Neural cell (in vitro differentiated cells): ENCODE measurements around the gene TEAD4. TPM values are rescaled to one million over a fixed set of nuclear protein-coding genes. Genes with fewer than 3 reads are reported as not detected.

Experiments used
- H2AFZ ChIP-seq: fragments of 200-600, 300-800 bp; sonication (generic), shearing (Covaris generic); 2 replicates; pipeline ENCODE4 v1.6.0; 2014; ENCODE audit warnings: low read depth, mild to moderate bottlenecking, antibody characterized with exemption, low read length, moderate library complexity
- H3F3A ChIP-seq: fragments of 200-600 bp; shearing (Covaris generic); 2 replicates; pipeline ENCODE4 v1.6.1; 2016; ENCODE audit warnings: mild to moderate bottlenecking, moderate library complexity, mixed read lengths, antibody characterized with exemption, low read length; ENCODE audit not compliant: insufficient read depth, poor library complexity, severe bottlenecking
- H3K27ac ChIP-seq: fragments of 200-600, 300-800 bp; sonication (generic), shearing (Covaris generic); 2 replicates; pipeline ENCODE4 v1.5.1; 2014; ENCODE audit warnings: mild to moderate bottlenecking, low read length, moderate library complexity
- H3K27me3 ChIP-seq: fragments of 300-800, 200-600 bp; sonication (generic), shearing (Covaris generic); 2 replicates; pipeline ENCODE4 v1.6.0; 2014; ENCODE audit warnings: mild to moderate bottlenecking, low read depth, low read length, moderate library complexity; ENCODE audit not compliant: insufficient read depth
- H3K36me3 ChIP-seq: fragments of 300-800, 200-600 bp; sonication (generic), shearing (Covaris generic); 2 replicates; pipeline ENCODE4 v1.5.1; 2014; ENCODE audit warnings: mild to moderate bottlenecking, antibody characterized with exemption, low read length, moderate library complexity; ENCODE audit not compliant: insufficient read depth
- H3K4me2 ChIP-seq: fragments of 300-800, 200-600 bp; sonication (generic), shearing (Covaris generic); 2 replicates; pipeline ENCODE4 v1.6.0; 2014; ENCODE audit warnings: mild to moderate bottlenecking, low read length
- H3K4me3 ChIP-seq: fragments of 300-800, 200-600 bp; sonication (generic), shearing (Covaris generic); 2 replicates; pipeline ENCODE4 v1.5.1; 2014; ENCODE audit warnings: mild to moderate bottlenecking, low read length, moderate library complexity
- H3K79me2 ChIP-seq: fragments of 200-600 bp; shearing (Covaris generic); replicated peaks from 2 replicates; pipeline ENCODE4 v1.6.0; 2014; ENCODE audit warnings: mild to moderate bottlenecking, low read length, moderate library complexity; ENCODE audit not compliant: insufficient read depth
- H3K9ac ChIP-seq: fragments of 300-800, 200-600 bp; sonication (generic), shearing (Covaris generic); 2 replicates; pipeline ENCODE4 v1.6.1; 2016; ENCODE audit warnings: mild to moderate bottlenecking, low read length, mixed read lengths
- H3K9me2 ChIP-seq: fragments of 200-600 bp; shearing (Covaris generic); 2 replicates; pipeline ENCODE4 v1.6.1; 2016; ENCODE audit warnings: mild to moderate bottlenecking, low read length, mixed read lengths; ENCODE audit not compliant: insufficient read depth
- H3K9me3 ChIP-seq: fragments of 200-600, 300-800 bp; sonication (generic), shearing (Covaris generic); 2 replicates; pipeline ENCODE4 v1.6.1; 2016; ENCODE audit warnings: mild to moderate bottlenecking, mixed run types, low read length, moderate library complexity, mixed read lengths
- H4K20me1 ChIP-seq: fragments of 200-600 bp; shearing (Covaris generic); 2 replicates; pipeline ENCODE4 v1.6.1; 2016; ENCODE audit warnings: mild to moderate bottlenecking, mixed run types; ENCODE audit not compliant: insufficient read depth
- EP300 ChIP-seq: fragments of 450-650 bp; conservative IDR thresholded peaks from 2 replicates; pipeline ENCODE4 v1.6.1; 2014; ENCODE audit warnings: antibody characterized with exemption, mild to moderate bottlenecking, moderate library complexity; ENCODE audit not compliant: poor library complexity, severe bottlenecking
- EZH2 ChIP-seq: fragments of 200-600, 300-800 bp; shearing (Covaris generic), sonication (generic); IDR thresholded peaks from 2 replicates; pipeline ENCODE4 v1.6.1; 2014; ENCODE audit warnings: antibody characterized with exemption, low read length, borderline replicate concordance, mild to moderate bottlenecking; ENCODE audit not compliant: insufficient read depth, poor library complexity, severe bottlenecking
- MXI1 ChIP-seq: fragments of 450-650 bp; conservative IDR thresholded peaks from 2 replicates; pipeline ENCODE4 v1.6.1; 2014; ENCODE audit warnings: antibody characterized with exemption, mild to moderate bottlenecking; ENCODE audit not compliant: poor library complexity, severe bottlenecking
- POLR2AphosphoS5 ChIP-seq: IDR thresholded peaks from 2 replicates; pipeline ENCODE4 v1.6.1; 2012
- RAD21 ChIP-seq: fragments of 450-650 bp; conservative IDR thresholded peaks from 2 replicates; pipeline ENCODE4 v1.6.1; 2014; ENCODE audit warnings: antibody characterized with exemption, mild to moderate bottlenecking, moderate library complexity
- SMC3 ChIP-seq: fragments of 450-650 bp; conservative IDR thresholded peaks from 2 replicates; pipeline ENCODE4 v1.6.1; 2014; ENCODE audit warnings: antibody characterized with exemption, mild to moderate bottlenecking, moderate library complexity; ENCODE audit not compliant: poor library complexity
- TAF1 ChIP-seq: IDR thresholded peaks from 2 replicates; pipeline ENCODE4 v1.6.1; 2012; ENCODE audit warnings: low read depth
- polyA plus RNA-seq: library from polyadenylated mRNA; depleted of rRNA; stranded (reverse); fragments of >200 nt; gene quantifications from 2 replicates; pipeline ENCODE4 v1.2.3, GENCODE V29; 2014
- TF ChIP-seq, protein P1 (sequence below): fragments of 450-650 bp; IDR thresholded peaks from 2 replicates; pipeline ENCODE4 v1.5.1; 2014; ENCODE audit warnings: antibody characterized with exemption, mild to moderate bottlenecking, moderate library complexity; ENCODE audit not compliant: poor library complexity, severe bottlenecking
- TF ChIP-seq, protein P2 (sequence below): IDR thresholded peaks from 2 replicates; pipeline ENCODE4 v1.6.1; 2012; ENCODE audit warnings: borderline replicate concordance

TEAD4 gene
- polyA plus RNA-seq, 1 donor from 2014 or later = 1.6 TPM

DNA sequence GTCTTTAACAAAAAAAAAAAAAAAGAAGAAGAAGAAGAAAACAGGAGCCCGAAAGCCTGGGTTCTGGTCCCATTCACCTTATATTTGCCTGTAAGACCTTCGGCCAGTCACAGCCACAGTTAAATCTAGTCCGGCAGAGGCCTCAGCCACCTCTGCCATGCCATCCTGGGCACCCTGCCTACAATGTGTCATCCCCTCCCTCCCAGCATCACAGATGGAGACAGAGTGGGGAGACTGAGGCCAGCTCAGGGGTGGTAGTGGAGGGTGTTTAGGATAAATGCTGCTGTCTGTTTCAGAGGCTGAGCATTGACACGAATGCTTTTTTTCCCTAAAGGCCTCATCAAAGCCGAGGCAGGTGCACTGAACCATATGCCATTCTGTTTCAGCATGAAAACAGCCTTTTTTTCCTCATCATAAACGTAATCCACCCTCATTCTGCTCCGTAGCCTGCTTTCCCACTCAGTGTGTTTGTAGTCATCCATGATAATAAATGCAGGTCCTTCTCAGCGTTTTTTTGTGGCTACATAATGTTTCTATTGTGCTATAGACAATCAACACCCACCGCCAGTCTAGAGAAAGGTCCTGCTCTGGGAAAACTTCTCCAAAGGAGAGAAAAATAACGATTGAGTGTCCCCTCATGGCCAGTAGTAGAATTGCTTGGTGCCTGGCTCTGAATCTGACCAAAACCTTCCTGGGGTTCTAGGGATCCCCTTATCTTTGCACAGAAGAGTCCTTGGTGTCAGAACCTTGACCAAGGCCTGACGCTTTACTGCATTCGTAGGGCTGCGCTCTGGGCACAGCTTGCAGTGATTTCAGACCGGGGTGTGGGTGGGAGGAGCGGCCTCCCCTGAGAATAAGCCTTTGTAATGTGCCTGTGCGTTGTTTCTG lies 76.9 kb downstream of the TEAD4 start:
- Histone ChIP-seq H3K9ac (peak overlapping the region; percentile 46), H4K20me1 (no peaks in the 10 kb centered on the region), H2AFZ (peak overlapping the region; percentile 51), H3K79me2 (no peaks in the 10 kb centered on the region), H3K36me3 (no peaks in the 10 kb centered on the region), H3F3A (no peaks in the 10 kb centered on the region), H3K9me3 (no peaks in the 10 kb centered on the region), H3K9me2 (no peaks in the 10 kb centered on the region), H3K4me2 (no peak overlapping the region), H3K27me3 (no peaks in the 10 kb centered on the region), H3K27ac (peak overlapping the region; percentile 73), H3K4me3 (peak overlapping the region; percentile 17)
- peak; percentile 50 for TF ChIP-seq POLR2AphosphoS5
- TF ChIP-seq, protein P1, sequence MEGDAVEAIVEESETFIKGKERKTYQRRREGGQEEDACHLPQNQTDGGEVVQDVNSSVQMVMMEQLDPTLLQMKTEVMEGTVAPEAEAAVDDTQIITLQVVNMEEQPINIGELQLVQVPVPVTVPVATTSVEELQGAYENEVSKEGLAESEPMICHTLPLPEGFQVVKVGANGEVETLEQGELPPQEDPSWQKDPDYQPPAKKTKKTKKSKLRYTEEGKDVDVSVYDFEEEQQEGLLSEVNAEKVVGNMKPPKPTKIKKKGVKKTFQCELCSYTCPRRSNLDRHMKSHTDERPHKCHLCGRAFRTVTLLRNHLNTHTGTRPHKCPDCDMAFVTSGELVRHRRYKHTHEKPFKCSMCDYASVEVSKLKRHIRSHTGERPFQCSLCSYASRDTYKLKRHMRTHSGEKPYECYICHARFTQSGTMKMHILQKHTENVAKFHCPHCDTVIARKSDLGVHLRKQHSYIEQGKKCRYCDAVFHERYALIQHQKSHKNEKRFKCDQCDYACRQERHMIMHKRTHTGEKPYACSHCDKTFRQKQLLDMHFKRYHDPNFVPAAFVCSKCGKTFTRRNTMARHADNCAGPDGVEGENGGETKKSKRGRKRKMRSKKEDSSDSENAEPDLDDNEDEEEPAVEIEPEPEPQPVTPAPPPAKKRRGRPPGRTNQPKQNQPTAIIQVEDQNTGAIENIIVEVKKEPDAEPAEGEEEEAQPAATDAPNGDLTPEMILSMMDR = peak; percentile 72
- TF ChIP-seq MXI1 = no peak
- peak; percentile 68 for TF ChIP-seq RAD21
- TF ChIP-seq, protein P2, sequence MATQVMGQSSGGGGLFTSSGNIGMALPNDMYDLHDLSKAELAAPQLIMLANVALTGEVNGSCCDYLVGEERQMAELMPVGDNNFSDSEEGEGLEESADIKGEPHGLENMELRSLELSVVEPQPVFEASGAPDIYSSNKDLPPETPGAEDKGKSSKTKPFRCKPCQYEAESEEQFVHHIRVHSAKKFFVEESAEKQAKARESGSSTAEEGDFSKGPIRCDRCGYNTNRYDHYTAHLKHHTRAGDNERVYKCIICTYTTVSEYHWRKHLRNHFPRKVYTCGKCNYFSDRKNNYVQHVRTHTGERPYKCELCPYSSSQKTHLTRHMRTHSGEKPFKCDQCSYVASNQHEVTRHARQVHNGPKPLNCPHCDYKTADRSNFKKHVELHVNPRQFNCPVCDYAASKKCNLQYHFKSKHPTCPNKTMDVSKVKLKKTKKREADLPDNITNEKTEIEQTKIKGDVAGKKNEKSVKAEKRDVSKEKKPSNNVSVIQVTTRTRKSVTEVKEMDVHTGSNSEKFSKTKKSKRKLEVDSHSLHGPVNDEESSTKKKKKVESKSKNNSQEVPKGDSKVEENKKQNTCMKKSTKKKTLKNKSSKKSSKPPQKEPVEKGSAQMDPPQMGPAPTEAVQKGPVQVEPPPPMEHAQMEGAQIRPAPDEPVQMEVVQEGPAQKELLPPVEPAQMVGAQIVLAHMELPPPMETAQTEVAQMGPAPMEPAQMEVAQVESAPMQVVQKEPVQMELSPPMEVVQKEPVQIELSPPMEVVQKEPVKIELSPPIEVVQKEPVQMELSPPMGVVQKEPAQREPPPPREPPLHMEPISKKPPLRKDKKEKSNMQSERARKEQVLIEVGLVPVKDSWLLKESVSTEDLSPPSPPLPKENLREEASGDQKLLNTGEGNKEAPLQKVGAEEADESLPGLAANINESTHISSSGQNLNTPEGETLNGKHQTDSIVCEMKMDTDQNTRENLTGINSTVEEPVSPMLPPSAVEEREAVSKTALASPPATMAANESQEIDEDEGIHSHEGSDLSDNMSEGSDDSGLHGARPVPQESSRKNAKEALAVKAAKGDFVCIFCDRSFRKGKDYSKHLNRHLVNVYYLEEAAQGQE = no peak
- peak; percentile 35 for TF ChIP-seq EP300
- no peak for TF ChIP-seq TAF1
- TF ChIP-seq EZH2 = no peak
- TF ChIP-seq SMC3 = peak; percentile 58

DNA sequence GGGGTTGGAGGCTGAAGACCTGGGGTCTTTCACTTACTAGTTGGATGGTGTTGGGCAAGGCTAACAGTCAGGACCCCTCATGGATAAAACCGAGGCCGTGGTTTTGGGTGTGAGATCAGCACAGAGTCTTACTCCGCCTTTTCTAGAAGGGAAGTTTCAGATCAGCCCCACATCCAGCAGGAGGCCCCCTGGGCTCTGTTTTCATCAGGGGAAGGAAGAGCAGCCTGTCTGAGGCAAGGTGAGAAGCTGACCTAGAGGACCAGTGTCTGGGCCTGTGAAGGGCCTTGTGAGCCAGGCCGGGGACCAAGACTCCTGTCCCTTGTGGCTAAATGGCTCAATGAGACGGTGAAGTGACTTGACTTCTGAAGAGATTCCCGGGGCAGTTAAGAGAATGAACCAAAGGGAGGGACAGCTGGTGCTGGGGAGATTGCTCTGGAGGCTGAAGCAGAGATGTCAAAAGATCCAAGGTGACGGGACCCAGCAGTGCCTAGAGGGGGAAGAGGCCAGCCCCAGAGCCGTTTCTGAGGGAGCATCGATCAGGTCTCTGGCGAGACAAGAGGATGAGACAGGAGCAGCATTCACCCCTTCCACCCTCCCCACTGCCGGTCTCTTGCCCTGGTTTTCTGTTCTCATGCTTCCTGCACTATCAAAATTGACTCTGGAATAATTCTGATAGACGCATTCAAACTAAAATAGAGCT lies 77.9 kb downstream of the TEAD4 start:
- Histone ChIP-seq H3K27ac (no peak overlapping the region), H3K9ac (peak overlapping the region; percentile 46)
- TF ChIP-seq TAF1 = no peak
- TF ChIP-seq, protein P2 = no peak
- TF ChIP-seq POLR2AphosphoS5 = no peak
- no peak for TF ChIP-seq EZH2
- TF ChIP-seq SMC3 = no peak
- no peak for TF ChIP-seq MXI1
- no peak for TF ChIP-seq RAD21
- TF ChIP-seq, protein P1 = no peak
- no peak for TF ChIP-seq EP300

More for the DNA sequence above, 77.9 kb downstream of the TEAD4 start:
- Histone ChIP-seq H2AFZ (no peak overlapping the region), H4K20me1 (no peaks in the 10 kb centered on the region), H3K27me3 (no peaks in the 10 kb centered on the region), H3K9me3 (no peaks in the 10 kb centered on the region), H3K4me3 (no peak overlapping the region), H3K79me2 (no peaks in the 10 kb centered on the region), H3K36me3 (no peaks in the 10 kb centered on the region), H3K9me2 (no peaks in the 10 kb centered on the region), H3K4me2 (no peak overlapping the region), H3F3A (no peaks in the 10 kb centered on the region)
